ENCODE results near the gene MRPS7. TPM values are rescaled to one million over a fixed set of nuclear protein-coding genes. Genes with fewer than 3 reads are reported as not detected.

The MRPS7 gene
- total and polyA plus RNA-seq, 9 of the 15 experiments (the other 6 are each of a cell fraction or from before 2014, with no cell fraction given): 107 to 244 (median 132) TPM

DNA sequence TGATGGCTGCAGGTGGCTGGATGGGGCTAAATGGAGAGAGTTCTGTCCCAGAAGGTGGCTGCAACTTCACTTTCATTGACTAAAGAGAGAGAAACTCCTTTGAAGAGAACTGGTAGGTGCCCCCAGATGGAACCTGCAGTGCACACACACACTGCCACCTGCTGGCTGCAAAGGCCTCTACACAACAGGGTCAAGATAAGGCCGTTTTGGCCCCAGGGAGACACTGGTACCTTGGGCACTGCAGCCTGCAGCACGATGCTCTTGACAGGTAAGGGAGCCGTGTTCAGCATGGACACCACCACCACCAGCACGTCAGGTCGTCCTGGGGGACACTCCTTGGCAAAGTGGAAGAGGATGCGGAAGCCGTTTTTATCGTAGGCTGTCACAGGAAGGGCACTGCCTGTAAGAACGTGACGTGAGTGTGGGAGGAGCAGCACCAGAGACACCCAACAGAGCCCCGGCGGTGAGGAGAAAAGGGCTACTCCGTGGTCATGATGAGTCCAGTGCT lies 22.9 kb upstream of the MRPS7 start (continued):
- TF ChIP-seq RAD21 (CRISPR knock-in tag; conservative IDR thresholded peaks at IDR 0.05 in 1 of 2, IDR thresholded peaks at IDR 0.05 in 1 of 2): peak; percentile 41 to 78
- TF ChIP-seq ZNF263 (CRISPR knock-in tag; IDR thresholded peaks at IDR 0.05; ENCODE audit: borderline replicate concordance): peak; percentile 20; the same call in 1 of the 2 replicates
- TF ChIP-seq, protein P1, sequence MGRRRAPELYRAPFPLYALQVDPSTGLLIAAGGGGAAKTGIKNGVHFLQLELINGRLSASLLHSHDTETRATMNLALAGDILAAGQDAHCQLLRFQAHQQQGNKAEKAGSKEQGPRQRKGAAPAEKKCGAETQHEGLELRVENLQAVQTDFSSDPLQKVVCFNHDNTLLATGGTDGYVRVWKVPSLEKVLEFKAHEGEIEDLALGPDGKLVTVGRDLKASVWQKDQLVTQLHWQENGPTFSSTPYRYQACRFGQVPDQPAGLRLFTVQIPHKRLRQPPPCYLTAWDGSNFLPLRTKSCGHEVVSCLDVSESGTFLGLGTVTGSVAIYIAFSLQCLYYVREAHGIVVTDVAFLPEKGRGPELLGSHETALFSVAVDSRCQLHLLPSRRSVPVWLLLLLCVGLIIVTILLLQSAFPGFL (CRISPR knock-in tag; IDR thresholded peaks at IDR 0.05): no peak
- TF ChIP-seq, protein P2, sequence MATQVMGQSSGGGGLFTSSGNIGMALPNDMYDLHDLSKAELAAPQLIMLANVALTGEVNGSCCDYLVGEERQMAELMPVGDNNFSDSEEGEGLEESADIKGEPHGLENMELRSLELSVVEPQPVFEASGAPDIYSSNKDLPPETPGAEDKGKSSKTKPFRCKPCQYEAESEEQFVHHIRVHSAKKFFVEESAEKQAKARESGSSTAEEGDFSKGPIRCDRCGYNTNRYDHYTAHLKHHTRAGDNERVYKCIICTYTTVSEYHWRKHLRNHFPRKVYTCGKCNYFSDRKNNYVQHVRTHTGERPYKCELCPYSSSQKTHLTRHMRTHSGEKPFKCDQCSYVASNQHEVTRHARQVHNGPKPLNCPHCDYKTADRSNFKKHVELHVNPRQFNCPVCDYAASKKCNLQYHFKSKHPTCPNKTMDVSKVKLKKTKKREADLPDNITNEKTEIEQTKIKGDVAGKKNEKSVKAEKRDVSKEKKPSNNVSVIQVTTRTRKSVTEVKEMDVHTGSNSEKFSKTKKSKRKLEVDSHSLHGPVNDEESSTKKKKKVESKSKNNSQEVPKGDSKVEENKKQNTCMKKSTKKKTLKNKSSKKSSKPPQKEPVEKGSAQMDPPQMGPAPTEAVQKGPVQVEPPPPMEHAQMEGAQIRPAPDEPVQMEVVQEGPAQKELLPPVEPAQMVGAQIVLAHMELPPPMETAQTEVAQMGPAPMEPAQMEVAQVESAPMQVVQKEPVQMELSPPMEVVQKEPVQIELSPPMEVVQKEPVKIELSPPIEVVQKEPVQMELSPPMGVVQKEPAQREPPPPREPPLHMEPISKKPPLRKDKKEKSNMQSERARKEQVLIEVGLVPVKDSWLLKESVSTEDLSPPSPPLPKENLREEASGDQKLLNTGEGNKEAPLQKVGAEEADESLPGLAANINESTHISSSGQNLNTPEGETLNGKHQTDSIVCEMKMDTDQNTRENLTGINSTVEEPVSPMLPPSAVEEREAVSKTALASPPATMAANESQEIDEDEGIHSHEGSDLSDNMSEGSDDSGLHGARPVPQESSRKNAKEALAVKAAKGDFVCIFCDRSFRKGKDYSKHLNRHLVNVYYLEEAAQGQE (IDR thresholded peaks at IDR 0.05; ENCODE audit: borderline replicate concordance): peak; percentile 52; the same call in 1 of the 2 replicates
- TF ChIP-seq, protein P2 (CRISPR knock-in tag; IDR thresholded peaks at IDR 0.05; ENCODE audit: low read depth): no peak
- no peak for TF ChIP-seq NR1H2 (CRISPR knock-in tag; IDR thresholded peaks at IDR 0.05)
- TF ChIP-seq ARID1B (IDR thresholded peaks at IDR 0.05): no peak
- TF ChIP-seq ZC3H4 (CRISPR knock-in tag; IDR thresholded peaks at IDR 0.05; ENCODE audit: borderline replicate concordance): 0 out of 2 replicates have a peak, but pooled peaks have one; percentile 31
- TF ChIP-seq MTA2 (IDR thresholded peaks at IDR 0.05; ENCODE audit: low read depth): no peak
- 0 out of 2 replicates have a peak, but pooled peaks have one; percentile 16 for TF ChIP-seq THRAP3 (IDR thresholded peaks at IDR 0.05; ENCODE audit: borderline replicate concordance)
- TF ChIP-seq SETDB1 (IDR thresholded peaks at IDR 0.05; ENCODE audit: low read length): no peak
- no peak for TF ChIP-seq ZBTB1 (CRISPR knock-in tag; IDR thresholded peaks at IDR 0.05; ENCODE audit: borderline replicate concordance, low read depth)
- no peak for TF ChIP-seq BCL6 (CRISPR knock-in tag; IDR thresholded peaks at IDR 0.05)

Measured in K562 (cell line).